IPS DF 19.7 (cell line): ENCODE measurements around the gene CFTR.

Experiments used
- DNase-seq: peaks from one replicate; pipeline ENCODE4 v3.0.0-alpha.2; 2013; ENCODE audit warnings: low read depth, low spot score

Gene CFTR

DNA sequence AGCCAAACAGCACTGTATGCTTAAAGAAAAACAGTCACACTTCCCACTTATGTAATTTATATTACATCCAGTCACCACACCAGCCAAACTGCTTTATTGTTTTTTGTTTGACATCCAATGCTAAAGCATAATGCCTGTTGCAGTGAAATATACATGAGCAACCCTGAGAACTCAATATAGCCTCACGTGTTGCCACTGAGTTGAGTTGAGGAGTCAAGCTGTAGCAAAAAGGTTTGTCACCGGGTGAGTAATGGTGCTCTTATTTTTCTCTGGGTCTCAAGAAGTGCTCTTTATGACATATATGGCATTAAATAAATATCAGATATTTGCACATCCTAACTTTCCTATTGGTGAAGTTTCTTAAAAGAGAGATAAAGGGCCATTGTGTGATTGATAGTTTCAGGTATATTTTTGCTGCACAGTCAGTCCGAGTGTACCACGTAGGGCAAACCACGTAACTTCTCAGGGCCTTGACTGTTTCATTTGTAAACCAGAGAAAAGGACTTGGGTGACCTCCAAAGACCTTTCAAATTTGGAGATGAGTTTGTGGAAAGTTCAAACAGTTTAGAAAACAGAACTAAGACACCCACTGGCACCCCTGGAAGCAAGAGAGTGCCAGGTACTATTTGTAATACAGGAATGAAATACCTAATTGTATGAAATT lies 168.5 kb downstream of the CFTR start:
- no peak for DNase-seq

DNA sequence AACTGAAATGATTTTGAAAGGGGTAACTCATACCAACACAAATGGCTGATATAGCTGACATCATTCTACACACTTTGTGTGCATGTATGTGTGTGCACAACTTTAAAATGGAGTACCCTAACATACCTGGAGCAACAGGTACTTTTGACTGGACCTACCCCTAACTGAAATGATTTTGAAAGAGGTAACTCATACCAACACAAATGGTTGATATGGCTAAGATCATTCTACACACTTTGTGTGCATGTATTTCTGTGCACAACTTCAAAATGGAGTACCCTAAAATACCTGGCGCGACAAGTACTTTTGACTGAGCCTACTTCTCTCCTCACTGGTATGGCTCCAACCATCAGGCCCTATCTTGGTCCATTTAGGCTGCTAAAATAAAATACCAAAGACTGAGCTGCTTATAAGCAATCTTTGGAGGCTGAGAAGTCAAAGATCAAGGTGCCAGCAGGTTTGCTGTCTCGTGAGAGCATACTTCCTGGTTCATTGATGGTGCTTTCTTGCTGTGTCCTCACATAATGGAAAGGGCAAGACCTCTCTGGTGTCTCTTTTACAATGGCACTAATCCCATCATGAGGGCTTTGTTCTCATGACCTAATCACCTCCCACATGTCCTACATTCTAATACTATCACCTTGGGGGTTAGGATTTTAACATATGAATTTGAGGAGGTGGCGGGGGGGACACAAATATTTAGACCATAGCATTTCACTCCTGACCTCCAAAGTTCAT lies 173.3 kb downstream of the CFTR start:
- no peak for DNase-seq

DNA sequence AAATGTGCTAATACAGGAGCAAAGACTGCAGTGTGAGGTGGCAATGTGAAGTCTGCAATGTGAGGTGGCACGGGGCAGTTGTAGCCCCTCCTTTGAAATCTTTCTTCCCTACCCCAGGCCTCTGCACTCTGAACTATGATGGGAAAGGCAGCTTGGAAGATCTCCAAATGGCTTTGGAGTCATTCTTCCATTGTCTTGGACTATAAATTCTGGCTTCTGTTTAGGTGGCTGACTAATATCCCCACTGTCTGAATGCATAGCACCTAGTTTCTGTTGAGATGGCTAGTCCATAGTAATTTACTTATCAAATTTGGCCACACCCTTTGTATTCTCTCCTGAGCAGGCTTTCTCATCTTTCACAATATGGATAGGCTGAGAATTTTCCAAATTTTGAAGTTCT lies 175.0 kb downstream of the CFTR start:
- DNase-seq, result no peak

DNA sequence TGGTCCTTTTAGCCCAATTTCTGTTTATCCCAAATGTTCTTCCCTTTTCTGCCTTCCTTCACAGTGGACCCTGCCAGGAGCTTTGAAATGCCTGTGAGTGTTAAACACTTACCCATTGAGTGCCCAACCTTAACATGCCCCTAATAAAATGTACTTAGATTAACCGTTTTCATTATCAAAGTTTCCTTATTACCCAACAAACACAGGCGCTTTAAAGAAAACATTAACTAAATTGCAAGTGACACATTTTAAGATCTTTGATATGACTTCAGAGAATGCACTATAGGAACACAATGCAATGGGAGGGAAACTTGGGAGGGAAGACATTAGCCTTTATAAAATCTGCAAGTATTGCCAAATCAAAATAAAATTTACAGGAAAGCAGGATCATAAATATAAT lies 177.0 kb downstream of the CFTR start:
- no peak for DNase-seq

DNA sequence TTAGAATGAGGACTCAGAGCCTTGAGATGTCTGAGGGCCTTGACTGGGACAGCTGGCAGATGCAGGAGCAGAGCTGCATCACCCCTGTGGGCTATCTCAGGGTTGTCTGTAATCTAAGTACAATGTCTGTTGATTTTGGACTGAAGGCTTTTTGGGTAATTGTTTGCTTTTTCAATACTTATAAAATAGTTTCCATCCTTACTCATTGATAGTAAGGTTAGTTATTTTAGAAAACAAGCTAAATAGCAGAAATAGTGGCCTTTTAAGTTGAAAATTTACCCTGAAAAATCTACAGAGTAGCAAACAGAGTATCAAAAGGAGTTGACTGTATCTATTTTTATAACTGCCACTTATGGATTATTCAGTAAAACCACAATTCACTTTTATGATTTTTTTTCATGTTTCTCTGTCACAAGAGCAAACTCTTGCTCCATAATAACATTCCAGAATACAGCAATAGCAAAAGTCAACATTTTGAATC lies 179.7 kb downstream of the CFTR start:
- no peak for DNase-seq

DNA sequence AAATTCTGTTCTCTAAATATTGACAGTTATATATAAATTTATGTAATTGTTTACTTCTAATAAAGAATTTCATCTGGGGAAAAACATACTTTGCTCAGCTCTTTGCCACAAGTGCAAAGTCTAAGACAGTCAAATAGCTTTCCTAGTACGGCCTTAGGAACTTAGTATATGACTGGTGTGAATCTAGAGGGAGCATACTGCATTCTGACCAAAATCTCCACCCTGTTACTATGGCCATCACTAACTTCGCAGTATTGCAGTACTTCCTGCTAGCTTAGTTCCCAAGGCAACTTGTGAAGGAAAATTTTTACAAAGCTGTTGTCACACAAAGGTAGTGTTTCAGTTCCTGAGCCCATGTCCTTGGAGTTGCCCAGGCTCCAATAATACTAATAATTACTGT lies 181.5 kb downstream of the CFTR start:
- DNase-seq, result no peak

DNA sequence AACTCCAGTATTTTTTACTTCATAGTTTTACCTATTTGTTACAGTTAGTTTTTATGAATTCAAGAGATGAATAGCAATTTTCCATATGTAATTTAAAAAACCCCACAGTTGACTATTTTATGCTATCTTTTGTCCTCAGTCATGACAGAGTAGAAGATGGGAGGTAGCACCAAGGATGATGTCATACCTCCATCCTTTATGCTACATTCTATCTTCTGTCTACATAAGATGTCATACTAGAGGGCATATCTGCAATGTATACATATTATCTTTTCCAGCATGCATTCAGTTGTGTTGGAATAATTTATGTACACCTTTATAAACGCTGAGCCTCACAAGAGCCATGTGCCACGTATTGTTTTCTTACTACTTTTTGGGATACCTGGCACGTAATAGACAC lies 184.2 kb downstream of the CFTR start:
- DNase-seq, result no peak

DNA sequence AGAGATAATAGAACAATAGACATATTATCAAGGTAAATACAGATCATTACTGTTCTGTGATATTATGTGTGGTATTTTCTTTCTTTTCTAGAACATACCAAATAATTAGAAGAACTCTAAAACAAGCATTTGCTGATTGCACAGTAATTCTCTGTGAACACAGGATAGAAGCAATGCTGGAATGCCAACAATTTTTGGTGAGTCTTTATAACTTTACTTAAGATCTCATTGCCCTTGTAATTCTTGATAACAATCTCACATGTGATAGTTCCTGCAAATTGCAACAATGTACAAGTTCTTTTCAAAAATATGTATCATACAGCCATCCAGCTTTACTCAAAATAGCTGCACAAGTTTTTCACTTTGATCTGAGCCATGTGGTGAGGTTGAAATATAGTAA lies 185.5 kb downstream of the CFTR start:
- DNase-seq, result no peak

DNA sequence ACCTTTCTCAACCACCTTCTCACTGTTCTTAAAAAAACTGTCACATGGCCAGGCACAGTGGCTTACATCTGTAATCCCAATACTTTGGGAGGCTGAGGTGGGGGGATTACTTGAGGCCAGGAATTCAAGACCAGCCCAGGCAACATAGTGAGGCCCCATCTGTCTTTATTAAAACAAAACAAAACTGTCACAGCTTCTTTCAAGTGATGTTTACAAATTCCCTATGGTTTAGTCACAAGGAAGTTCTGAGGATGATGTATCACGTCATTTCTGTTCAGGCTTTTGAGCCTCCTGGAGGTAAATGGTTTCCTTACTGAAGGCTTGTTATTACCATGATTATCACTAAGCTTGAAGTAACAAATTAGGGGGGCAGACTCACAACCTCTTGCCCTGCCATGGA lies 186.2 kb downstream of the CFTR start:
- DNase-seq, result no peak

DNA sequence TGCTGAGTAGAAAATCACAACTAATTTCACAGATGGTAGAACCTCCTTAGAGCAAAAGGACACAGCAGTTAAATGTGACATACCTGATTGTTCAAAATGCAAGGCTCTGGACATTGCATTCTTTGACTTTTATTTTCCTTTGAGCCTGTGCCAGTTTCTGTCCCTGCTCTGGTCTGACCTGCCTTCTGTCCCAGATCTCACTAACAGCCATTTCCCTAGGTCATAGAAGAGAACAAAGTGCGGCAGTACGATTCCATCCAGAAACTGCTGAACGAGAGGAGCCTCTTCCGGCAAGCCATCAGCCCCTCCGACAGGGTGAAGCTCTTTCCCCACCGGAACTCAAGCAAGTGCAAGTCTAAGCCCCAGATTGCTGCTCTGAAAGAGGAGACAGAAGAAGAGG lies 186.9 kb downstream of the CFTR start:
- no peak for DNase-seq

DNA sequence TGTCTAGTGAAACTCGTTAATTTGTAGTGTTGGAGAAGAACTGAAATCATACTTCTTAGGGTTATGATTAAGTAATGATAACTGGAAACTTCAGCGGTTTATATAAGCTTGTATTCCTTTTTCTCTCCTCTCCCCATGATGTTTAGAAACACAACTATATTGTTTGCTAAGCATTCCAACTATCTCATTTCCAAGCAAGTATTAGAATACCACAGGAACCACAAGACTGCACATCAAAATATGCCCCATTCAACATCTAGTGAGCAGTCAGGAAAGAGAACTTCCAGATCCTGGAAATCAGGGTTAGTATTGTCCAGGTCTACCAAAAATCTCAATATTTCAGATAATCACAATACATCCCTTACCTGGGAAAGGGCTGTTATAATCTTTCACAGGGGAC lies 187.6 kb downstream of the CFTR start:
- no peak for DNase-seq

DNA sequence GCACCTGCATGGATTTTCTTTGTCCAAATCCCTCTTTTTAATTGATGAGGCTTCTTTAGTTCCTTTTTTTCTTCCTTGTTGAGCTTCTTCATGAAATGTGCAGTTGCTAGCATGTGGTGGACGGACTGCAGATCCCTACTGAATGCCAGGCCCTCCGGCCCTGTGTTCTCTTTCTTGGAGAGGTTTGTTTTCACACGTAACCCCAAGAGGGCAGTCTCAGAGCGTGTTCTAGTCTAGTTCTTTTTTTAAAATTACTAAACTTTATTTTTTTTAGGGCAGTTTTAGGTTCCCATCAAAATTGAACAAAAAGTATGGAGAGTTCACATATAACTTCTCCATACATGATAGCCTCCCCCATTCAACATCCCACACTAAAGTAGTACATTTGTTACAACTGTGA lies 190.0 kb downstream of the CFTR start:
- DNase-seq, result no peak

DNA sequence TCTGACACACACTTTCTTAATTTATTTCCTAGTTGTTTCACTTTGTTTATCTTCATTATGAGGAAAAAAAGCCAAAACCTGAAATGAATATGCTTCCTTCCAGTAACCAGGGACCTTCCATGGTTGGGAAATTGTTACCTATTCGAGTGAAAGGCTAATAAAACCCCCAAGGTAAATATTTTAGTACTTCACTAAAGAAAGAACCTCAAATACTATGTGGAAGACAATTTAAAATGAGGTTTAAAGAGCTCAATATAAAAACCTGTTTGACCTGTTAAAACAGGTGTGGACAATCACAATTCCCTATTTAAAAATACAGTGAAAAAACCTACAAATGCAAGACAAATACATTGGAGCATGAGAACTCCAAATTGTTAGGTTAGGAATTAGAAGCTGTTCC lies 192.6 kb downstream of the CFTR start:
- no peak for DNase-seq

DNA sequence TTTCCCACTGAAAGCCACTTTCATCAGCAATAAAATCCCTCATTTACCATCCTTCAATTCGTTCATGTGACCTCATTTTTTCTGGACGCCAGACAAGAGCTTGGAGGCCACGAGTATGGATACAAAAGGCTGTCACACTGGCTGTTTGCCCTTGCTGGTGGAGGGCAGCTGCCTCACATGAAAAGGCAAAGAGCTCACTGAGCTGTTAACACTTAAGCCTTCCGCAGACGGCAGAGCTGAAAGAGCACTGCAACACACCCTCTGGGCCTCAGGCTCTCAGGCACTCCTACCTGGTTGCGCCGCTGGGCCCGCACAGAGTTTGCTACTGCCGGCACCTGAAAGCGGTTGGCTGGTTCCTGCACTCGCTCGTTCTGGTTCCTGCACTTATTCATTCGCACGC lies 193.5 kb downstream of the CFTR start:
- peak; percentile 56 for DNase-seq

DNA sequence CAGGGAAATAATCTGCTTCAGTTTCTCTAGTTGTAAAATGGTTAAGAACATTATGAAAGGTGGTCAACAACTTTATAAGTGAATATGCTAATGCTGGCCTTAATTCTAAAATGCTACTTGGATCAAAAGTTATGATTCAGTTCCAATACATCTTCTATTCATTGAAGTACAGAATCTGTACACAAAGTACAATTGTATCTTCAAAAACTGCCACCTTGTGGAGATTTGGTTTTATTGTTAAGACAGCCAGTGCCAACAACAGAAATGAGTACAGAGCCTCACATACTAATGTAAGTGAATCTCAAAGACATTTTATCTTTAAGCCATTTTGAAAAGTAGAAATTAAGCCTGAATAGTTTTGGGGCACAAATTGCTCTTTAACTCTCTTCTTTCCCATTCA lies 194.0 kb downstream of the CFTR start:
- DNase-seq, result no peak

DNA sequence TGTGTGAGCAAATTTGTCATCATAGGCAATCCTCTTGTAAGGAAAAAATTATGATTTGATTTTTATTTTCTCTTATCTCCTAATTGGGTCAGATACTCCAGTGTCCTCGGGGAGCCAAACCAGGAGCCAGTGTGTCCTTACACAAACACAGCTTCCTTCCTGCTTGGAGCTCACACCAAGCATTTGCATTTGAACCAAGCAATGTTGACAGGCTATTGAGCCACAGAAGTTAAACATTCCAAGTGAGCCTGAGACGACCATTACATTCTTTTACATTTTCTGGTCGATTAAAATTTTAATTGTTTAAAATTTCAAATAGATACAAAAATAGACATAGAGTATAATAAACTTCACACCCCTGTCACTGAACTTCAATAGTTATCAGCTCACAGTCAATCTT lies 194.8 kb downstream of the CFTR start:
- peak; percentile 63 for DNase-seq

DNA sequence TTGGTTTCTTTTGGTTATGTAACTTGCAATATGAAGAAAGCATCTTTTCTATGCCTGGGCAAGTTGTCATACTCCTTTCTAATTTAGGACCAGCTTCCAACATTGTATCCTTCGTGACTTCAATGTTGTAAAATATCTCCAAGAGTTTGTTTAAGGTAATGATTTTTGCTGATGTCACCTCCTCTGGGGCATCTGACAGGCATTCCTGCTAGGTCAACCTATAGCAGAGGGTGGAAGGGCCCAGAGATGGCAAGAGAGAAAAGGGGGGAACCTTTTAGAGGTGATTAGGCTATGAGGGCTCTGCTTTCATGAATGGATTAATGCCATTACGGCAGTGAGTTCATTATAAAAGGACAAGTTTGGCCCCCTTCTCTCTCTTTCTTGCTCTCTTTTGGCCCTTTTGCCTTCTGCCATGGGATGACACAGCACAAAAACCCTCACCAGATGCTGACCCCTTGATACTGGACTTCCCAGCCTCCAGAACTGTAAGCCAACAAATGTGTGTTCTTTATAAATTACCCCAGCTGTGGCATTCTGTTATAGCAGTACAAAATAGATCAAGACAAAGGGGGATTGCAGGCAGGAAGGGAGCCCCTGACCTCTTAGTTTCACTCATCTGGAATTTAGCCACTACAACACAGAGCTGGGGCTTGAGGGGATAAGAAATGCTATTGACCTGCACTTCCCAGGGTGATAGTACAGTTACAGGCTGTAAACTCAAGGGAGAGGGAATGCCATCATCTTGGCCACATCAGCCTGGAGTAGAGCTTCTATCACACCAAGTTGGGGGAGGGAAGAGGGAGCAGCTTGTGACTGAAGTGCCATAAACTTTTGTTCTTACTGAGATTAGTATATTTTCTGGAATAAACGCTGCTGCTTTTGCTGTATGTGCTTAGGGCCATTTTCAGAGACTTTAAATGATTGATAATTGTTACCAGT lies 195.9 kb downstream of the CFTR start:
- DNase-seq, result no peak

DNA sequence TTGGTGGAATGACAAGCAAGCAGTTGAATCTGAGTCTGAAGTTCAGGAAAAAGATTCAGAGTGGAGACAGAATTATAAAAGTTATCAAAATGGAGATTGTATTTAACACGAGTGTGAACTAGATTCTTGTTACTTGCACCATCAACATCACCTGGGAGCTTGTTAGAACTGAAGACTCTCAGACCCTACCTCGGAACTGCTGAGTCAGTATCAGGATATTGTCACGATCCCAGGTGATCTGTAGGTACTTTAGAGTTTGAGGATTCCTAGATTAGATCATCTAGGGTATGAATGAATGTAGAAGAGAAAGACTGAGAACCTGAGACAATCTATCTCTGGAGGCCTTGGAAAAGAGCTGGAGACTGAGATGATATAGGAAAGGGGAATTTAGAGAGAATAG lies 199.3 kb downstream of the CFTR start:
- no peak for DNase-seq

DNA sequence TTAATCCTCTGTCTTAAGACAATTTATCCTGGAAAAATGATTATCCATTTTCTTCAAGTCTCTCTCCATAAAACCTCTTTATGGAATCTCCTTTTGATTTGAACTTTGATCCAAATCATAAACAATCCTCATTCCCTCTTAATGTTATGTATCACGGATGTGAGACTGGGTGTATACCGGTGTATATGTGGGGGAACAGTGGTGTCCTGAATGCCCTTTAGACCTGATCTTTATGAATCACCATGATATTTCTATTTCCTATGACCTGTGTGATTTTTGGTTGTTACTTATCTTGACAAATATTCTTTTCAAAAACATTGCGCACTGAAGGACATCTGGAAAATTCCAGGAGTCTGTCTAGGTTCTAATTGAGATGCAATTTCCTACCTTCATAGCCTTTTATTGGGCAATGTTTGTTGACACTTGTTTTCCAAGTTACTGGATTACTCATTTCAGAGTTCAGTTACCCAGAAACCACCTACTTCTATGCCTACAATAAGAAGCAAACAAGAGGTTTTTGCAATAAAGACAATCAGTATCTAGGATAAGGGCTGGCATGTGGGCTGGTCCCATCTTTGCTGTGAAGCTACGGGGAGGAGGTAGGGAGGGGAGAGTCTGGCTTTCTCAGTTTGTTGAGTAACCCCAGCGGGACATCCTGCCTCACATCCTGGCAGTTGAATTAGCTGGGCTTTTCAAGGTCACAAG lies 203.0 kb downstream of the CFTR start:
- peak; percentile 38 for DNase-seq

DNA sequence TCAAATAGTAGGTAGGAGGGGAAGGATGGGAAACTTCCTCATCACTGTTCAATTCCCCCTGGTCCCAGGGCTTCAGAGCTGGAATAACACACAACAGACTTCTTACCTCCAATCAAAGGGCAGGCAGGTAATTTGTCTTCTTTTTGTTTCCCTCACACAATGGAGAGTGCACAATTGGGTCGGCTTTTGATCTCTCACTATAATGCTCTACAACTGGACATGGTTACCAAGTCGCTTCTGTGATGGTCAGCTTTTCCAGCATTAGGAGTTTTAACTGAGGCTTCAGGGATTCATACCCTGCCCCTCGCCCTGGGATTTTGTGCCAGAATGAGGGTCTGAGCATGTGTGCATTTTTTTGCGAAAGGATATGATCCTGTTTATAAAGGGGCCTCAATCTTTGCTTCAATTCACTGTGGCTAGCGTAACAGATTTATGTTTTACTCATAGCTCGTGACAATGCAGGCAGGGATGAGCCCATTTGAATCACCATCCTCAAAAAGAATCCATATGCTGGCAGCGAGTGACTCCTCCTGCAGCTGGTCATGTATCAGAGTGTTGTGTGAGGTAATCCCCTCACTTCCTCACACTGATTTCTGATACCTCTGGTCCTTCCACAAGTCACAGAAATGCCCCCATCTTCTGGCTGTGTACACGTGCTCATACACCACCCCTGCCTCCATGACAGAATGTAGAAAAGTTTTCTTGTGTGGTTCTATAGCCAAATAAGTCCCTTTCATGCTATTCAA lies 203.8 kb downstream of the CFTR start:
- DNase-seq, result no peak

DNA sequence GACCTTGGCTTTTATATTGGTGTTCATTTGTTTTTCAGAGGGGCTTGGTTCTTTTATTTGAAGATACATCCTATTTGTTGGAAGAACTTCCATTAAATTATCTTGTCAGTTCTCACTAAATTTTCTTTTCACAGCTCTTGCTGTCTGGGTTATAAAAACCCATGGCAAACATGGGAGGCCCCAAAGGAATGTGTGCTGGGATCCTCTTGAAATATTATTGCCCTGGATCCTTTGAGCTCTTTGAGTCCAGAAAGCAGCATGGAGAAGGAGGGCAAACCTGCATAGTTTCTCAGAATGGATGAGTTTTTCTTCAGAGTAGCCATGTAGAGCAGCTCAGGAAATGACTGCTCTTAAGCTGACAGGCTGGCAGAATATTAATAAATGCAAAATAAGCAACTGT lies 206.0 kb downstream of the CFTR start:
- DNase-seq, result no peak
